NCI-H1417 treated with DMSO at 0.1 percent for 48 hours (cell line): ENCODE measurements around the gene ESR2.
"Not testable (repeated sequence)": the region's sequence is repeated elsewhere in the genome, so short reads cannot be mapped to it uniquely, and the experiment has no call there.

ENCODE experiments used
- DNase-seq: peaks from one replicate; lab custom pipeline; 2025; lab: John Stamatoyannopoulos, UW

ESR2 gene

DNA sequence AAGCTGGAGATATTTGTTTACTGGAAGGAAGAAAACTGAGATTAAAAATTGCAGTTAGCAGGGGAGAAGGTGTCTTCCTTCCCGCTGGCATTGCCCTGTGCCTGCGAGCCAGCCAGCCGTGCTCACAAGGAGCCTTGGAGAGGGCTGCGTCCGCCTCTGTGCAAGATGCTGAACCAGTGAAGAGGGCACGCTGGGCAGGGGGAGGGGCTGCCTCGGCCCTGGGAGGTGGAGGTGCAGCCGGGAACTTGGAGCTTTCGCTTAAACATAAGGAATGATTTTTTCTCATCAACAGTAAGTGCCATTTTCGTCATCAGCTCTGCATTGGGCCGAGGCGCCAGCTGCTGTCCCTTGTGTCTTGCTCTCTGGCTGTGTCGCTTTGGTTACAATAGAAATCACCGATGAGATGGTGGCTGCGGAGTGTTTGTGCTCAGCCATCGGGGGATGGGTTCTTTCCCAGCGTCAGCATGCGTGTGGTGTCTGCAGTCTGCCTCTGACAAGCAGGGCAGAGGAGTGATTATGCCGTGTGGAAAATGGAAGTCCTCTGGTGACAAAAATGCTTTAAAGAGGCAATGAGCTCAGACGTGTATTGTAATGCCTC, 97.3 kb downstream of the ESR2 start:
- peak; percentile 10 for DNase-seq

DNA sequence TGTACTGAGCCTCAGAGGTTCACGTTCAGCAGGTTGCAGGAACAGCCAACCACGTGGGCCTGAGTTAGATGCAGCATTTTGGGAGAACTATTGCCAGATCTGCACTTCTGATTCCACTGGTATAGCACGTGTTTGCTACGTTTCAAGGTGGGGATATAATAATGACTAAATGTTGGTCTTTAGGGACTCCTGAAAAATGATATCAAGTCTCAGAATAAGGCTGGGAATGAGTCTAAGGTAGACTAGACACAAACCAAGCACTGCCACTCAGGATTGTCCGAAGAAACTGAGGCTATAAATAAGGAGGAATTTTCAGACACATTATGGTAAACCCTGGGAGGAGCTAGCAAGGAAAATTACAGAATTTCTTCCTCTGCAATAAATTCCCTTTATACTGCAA, 98.1 kb downstream of the ESR2 start:
- no peak for DNase-seq

DNA sequence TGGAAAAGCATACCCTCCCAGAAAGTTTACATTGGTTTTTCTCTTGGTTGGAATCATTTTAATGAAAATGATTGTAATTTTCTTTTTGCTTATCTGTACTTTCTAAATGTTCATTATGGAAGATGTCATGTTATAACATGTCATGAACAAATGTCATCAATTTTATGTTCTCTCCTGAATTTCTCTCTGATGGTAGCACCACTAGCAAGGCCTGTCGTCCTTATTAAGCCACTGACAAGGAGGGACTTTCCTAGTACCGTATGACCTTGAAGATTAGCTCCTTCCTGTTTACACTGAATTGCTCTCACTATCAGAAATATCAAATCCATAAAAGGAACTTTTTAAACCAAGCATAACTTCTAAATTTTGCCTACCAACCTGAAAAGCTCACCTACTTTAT, 99.0 kb downstream of the ESR2 start:
- no peak for DNase-seq

DNA sequence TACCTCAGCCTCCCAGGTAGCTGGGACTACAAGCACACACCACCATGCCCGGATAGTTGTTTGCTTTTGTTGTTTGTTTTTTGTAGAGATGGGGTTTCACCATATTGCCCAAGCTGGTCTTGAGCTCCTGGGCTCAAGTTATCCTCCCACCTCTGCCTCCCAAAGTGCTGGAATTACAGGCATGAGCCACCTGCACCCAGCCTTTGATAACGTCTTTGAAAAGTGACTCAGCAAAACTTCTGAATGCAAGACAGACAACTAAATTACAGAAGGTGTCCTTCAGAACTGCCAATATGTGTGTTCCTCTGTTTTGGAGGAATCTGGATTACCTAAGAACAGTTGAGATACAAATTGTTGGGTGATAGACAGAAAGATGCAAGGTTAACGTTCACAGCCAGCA, 99.8 kb downstream of the ESR2 start:
- no peak for DNase-seq

DNA sequence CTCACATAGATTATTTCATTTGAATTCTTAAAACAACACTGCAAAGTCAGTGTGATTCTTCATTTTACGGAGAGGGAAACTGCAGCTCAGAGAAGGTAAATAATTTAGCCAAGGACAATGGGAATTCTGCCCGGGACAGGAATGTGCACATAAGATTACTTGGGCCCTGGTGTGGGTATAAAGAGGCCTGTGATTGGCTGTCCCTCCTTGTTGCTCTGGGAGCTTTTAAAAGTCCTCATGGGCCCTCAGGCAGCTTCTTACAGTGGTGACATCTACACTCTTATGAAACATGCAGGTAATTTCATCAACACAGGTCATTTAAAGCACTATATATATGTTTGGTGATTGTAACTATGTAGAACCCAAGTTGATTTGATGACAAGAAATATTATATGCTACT, 100.3 kb downstream of the ESR2 start:
- no peak for DNase-seq

DNA sequence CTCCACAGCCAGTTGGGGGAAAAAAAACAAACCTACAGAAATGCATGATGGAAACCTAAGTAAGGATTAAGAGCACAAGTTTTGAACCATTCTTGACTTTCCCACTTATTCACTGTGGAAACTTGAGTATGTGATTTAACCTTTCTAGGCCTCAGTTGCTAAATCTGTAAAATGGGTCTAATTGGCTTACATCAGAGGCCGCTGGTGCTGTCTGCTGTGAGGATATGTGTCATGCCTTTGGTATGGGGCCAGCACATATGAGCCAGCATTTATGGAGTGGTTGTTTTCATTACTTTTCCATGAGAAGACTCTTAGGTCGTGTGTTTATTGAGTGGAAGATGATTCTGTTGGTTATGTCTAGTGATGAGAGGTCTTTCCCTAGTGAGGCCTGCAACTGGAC, 102.4 kb downstream of the ESR2 start:
- no peak for DNase-seq

DNA sequence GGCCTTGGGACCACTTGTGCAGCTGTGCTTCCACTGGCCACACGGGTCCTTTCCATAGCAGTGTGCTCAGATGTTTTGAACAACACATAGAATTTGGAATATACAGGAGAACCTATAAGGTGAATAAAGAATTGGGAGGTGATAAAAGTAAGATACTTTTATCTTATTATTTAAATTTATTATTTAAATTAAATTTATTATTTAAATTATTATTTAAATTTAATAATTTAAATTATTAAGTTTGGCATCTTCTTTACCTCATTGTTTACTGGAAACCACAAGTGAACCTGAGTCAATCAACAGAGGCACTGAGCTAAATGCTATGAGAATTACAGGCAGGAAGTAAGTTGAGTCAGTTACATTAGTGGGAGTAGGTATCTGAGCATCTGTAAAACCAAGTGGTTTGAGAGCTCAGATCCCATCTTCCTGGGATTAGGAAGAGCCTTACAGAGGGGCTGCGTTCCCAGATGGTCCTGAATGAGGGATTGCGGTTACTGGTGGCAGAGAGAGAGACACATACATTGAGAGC, 103.1 kb downstream of the ESR2 start:
- DNase-seq = no peak

DNA sequence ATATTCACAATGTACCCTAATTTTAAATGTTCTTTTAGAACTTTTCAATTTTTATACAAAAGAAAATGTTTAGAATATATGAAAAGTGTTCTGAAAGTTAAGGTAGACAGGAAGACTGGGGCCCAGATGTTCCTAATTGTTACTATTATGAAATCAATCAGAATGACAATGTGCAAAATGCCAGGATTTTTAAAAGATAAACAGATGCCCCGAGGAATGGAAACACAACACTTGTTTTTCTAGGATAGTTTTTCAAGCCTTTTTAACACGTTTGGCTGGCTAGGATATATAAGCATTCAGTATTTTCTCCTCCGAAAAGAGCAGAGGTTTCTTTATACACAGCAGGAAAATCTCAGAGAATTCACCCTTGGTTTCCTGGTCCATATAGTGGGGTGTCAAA, 106.8 kb downstream of the ESR2 start:
- no peak for DNase-seq

DNA sequence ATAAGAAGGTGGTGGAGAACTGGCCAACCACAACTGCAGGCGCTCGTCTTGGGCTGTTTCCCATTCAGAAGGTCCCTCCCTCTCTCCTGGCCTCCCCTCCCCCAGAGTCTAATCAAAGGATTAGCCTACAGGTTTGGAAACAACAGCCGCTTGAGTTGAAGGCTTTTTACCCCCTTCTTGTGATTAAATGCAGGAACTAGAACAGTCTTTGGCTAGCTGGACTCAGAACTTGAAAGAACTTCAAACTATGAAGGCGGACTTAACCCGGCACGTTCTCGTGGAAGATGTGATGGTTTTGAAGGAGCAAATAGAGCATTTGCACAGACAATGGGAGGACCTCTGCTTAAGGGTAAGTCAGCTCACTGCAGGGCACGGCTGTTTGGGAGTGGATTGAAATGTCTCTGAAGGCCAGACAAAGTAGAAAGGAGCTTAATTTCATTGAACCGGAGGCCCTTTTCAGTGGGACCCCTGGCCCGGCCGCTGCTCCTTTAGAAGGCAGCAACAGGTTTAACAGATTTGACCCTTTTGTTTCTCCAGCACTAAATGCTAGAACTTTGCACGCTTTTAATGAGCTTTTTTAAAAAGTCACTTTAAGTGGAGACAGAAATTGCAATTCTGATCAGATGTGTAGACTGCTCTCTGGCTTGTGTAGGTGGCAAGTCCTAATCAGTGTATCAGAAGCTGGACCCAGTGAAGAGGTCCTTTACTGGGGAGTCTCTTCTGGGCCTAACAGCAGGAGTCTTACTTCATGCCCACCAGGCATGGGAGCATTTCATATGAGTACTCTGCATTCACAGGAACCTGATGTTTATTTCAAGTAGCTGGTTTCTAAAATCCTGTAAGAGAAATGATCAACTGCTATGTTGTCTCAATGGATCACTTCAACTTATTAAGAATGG, 107.7 kb downstream of the ESR2 start:
- no peak for DNase-seq

DNA sequence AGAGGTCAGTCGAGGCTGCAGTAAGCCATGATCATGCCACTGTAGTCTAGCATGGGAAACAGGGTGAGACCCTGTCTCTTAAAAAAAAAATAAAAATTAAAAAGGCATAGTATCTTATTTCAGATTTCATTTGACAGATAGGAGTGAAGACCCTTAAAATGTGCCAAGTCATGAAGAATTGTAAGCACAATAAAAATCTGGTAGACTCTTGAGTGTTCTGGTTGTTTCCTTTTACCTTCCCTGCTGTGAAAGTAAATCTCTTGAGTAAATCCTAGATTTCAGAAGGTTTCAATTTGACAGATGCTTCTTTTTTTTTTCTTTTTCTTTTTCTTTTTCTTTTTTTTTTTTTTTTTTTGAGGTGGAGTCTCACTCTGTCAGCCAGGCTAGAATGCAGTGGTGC, 109.0 kb downstream of the ESR2 start:
- no peak for DNase-seq

DNA sequence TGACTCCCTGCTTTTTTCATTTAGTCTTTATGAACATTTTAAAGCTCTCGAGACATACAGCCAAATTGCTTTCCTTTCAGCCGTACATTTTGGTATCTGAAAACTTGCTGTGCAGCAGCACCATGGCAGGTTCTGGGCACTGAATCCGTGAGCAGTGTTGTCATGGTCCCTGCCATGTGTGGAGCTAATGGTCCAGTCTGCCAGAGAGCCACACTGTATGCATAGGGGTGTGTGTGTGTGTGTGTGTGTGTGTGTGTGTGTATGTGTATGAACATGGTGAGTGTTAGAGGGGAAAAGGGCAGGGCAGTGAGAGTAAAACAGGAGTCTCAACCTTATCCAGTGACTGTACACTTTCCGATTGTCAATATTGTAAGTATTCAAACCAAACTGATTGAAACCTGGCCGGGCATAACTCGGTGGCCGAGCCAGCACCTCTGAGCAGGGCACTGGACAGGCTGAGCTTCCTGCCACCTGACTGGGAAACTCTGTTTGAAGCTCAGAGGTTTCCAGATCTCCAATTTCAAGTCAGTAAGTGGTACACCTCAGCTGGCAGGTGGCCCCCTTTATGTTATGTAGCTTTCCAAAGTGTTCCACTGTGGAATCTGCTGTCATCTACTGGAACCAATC, 110.0 kb downstream of the ESR2 start:
- no peak for DNase-seq

DNA sequence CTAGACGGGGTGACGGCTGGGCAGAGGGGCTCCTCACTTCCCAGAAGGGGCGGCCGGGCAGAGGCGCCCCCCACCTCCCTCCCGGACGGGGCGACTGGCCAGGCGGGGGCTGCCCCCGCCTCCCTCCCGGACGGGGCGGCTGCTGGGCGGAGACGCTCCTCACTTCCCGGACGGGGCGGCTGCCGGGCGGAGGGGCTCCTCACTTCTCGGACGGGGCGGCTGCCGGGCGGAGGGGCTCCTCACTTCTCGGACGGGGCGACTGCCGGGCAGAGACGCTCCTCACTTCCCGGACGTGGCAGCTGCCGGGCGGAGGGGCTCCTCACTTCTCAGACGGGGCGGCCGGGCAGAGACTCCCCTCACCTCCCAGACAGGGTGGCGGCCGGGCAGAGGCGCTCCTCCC, 111.3 kb downstream of the ESR2 start:
- DNase-seq = not testable (repeated sequence)

DNA sequence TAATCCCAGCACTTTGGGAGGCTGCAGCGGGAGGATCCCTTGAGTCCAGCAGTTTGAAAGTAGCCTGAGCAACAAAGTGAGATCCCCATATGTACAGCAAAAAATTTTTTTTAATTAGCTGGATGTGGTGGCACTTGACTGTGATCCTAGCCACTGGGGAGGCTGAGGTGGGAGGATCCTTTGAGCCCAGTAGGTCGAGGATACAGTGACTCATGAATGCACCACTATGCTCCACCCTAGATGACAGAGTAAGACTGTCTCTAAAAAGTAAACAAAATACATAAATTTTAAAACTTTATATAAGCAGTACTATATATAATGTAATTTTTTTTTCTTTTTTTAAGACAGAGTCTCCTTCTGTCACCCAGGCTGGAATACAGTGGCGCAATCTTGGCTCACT, 115.4 kb downstream of the ESR2 start:
- no peak for DNase-seq

DNA sequence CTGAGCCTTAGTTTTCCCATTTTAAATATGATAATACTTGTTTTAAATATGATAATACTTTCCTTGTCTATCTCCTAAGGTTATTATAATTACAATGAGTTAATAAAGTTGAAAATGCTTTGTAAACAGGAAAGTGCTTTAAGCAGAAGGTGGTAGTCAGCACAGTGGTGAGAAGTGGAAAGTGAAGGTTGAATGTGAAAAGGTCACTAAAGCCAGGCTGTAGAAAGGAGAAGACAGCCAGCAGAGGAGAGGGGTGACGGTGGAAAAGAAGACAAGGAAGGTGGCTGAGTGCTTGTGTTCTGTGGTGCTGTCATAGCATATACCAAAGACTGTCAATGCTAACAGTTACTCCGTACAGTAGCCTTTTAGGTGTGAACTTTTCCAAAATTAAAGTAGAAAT, 117.8 kb downstream of the ESR2 start:
- DNase-seq = no peak

DNA sequence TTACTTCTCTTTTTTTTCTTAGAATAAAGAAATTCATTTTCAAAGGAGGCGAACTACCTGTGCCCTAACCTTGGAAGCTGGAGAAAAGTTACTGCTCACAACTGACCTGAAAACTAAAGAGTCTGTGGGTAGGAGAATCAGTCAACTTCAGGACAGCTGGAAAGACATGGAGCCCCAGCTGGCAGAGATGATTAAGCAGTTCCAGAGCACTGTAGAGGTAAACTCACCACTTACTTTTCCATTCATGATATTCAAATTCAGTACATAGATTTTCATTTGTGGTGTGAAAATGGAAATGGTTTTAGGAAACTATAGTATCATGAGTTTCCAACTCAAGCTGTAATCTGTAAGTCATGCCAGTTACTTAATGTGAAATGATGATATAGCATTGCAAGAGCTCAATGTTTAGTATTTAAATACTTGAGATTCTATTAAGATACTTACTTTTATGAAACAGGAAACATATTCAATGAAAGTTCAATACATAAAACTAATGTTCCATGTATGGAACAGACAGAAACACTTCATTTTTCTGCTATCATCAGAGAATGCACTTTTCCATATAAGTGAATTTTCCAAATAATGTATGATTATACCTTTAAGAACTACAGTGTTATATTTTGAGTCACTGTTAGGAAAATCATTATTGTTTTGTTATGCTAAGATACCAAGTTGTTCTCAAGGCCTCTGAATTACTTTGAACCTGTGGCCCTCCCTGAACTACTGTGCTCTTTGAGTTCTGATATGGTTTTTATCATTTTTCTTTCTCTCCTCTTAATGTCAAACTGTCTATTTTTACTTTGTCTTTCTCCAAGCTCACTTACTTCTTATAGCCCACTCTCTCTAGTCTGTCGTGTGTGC, 119.0 kb downstream of the ESR2 start:
- no peak for DNase-seq

DNA sequence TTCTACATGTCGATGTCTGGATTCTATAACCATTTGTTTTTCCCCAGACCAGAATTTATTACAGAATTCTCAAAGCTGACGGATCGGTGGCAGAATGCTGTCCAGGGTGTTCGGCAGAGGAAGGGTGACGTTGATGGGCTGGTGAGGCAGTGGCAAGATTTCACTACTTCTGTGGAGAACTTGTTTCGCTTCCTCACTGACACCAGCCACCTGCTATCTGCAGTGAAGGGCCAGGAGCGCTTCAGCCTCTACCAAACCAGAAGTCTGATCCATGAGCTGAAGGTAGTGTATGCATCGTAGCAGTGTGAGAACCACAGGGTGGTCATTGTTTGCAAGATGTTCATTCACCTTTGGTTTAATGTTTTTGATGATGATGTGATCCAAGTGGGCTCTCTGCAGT, 124.0 kb downstream of the ESR2 start:
- no peak for DNase-seq

DNA sequence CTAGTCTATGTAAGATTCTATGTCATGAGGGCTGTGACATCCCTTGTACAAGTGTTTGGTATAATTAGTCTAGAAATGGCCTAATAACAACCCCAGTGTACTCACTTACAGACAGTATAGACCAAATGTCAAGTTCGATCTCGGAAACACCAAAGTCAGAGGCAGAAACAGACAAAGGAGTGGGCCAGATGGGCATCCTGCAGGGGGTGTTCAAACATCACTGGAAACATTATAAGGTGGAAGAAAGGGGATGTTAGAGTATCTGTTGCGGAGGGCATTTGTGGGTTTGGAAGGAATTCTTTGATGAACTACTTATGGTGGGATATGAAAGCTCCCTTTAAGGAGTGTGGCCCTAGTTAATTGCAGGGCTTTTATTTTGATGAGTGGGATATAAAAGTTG, 134.6 kb downstream of the ESR2 start:
- DNase-seq = no peak

DNA sequence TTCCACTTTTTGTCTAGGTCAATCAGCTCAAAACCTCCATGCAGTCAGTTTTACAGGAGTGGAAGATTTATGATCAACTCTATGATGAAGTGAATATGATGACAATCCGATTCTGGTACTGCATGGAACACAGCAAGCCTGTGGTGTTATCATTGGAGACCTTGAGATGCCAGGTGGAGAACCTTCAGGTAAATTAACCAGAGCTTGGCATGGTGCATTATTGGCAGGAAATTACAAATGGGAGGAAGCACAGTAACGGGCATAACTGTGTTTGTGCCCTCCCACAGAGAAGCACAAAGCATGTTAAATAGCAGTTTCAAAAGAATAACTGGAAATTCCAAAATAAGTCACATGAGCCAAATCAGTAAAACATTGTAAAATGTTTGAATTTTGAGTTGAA, 135.6 kb downstream of the ESR2 start:
- DNase-seq = no peak

DNA sequence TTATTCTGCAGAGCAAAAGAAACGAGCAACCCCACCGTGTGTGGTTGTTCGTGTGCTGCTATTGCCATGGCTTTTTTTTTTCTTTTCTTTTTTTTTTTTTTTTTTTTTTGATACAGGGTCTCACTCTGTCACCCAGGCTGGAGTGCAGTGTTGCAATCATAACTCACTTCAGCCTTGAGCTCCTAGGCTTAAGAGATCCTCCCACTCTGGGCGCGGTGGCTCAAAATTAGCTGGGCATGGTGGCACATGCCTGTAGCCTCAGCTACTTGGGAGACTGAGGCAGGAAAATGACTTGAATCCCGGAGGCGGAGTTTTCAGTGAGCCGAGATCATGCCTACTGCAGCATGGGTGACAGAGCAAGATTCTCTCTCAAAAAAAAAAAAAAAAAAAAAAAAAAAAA, 144.2 kb downstream of the ESR2 start:
- DNase-seq = no peak

DNA sequence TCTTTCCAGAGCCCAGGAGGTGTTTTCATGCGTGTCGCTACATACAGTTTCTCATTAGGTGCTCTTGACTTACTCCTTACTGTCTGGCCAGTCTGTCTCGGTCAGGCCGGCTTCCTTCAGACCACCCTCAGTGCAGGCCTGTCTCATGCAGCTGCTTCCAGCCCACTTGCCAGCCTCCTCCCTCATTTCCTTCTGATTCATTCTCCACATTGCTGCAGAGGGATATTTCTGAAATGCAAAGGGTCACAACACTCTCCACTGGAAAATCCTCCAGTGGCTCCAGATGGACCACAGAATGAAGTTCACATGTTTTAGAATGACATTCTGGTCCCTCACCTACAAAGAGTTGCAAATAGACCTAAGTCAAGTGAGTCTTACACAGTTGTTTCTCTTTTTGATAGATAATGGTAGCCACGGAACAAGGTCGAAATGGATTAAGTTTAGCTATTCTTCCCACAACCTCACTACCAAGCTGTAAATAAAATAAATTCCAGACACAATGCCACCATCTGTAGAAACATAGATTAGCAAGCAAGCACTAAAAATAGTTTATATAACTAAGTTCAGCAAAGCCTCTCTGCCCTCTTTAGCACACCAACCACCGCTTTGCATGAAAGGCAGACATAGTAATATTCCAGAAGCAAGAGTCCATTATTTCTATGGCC, 146.9 kb downstream of the ESR2 start:
- no peak for DNase-seq

DNA sequence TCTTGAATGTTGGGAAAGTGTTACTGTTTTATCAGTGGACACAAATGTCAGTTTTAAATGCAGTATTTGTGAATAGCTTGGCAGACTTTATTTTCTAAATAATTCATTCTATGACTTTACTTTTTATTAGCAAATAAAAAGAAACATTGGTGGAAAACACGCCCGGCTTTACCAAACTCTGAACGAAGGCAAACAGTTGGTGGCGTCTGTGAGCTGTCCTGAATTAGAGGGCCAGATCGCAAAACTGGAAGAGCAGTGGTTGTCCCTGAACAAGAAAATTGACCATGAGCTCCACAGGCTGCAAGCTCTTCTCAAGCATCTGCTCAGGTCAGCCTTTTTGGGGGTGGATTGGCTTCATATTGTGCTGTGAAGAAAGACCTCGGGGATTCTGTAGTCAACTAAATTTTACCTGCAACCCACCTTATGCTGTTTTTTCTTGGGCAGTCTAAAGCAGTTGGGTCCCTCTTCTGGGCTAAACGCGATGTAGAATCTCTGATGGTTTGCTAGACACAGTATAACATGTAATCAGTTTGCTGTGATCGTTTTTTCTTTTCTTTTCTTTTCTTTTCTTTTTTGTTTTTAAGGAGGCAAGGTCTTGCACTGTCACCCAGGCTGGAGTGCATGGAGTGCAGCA, 156.4 kb downstream of the ESR2 start:
- DNase-seq = no peak
